ENCODE measurements around the gene TCP11L2.

- TF ChIP-seq CTCF (IDR thresholded peaks at IDR 0.05; ENCODE audit: insufficient read depth, low read length) (no peak), SPI1 (IDR thresholded peaks at IDR 0.05; ENCODE audit: borderline replicate concordance, low read depth) (no peak)
Observed at GRCh38 chr12:106288101-106288493, 14.4 kb upstream of the TCP11L2 start.

All from HL-60 (cell line).